Stimulated activated CD8-positive, alpha-beta memory T cell treated with anti-CD3 and anti-CD28 coated beads, Interleukin-15, amount 100 ng/mL, for 1 hour (primary cell): ENCODE results near the gene SMDT1.
"Not testable (repeated sequence)": the region's sequence is repeated elsewhere in the genome, so short reads cannot be mapped to it uniquely, and the experiment has no call there.

Experiments
- DNase-seq: peaks from one replicate; pipeline ENCODE4 v3.0.0-alpha.2; 2020; ENCODE audit warnings: low read depth

Gene SMDT1

DNA sequence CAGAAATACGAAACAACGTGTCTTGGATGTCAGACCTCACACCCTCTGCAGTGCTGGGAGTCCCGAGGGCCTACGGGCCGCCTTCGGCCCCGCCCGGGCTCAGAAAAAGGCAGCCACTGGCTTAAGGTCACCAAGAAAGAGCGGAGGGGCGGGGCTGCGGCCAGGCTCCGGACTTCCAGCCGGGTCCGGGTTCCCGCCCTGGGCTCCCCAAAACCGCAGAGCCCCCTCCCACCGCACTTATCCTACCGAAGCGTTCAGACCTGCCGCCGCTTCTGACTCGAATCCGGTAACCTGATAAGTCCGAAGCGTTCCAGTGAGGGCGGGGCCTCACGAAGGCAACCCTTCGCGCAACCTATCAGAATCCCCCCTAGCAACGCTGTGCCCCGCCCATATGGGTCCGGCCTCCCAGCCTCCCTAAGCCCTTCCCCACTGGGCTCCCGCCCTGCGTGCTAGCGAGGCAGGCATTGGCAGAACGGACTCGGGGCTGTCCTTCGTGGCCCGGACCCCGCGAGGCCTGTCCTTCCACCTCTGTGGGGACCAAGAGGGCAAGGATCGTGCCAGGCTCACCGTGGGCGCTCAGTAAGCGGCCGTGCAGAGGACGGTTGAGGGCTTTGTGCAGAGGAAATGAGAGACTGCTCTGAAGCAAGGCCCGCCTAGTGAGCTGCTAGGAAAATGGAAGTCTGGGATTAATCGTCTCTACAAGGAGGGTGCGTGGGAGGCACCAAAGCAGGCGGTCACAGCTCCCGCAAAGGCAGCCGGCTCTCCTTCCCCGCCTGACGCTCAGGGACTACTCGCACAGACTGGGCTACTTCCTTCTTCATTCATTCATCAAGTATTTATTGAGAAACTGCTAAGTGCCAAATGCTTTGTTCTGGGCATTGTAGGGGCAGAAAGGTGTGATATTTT, 8.7 kb upstream of the SMDT1 start, which contains the start of gene NAGA:
Gene NAGA (minus strand): TSS at position 296 of the 906 bp plus-strand sequence. CDS start 515 bp downstream, outside the sequence.
- DNase-seq: peak; percentile 81

GRCh38 chr22:42071508-42071907, 8.0 kb upstream of the SMDT1 start:
- not testable (repeated sequence) for DNase-seq

- no peak for DNase-seq
Measured at GRCh38 chr22:42072606-42073330, 6.7 kb upstream of the SMDT1 start.

DNA sequence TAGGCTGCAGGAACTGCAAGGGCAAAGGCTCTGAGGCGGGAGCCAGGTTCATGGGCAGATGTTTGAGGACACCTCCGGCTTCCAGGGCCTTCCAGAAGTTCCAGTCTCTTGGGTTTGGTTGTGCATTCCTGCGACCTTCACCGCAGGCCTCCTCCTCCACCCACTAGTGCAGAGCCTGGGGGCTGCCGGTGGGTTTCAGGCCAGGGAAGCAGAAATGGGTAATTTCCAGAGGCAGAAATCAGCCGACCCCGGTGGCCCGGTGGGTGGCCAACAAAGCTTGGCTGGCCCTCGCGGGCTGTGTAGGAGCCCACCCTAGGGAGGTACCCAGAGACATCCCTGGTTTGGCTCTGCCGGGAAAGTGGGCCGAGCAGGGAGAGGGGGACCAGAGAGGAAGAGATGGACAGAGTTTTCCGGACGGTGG, 5.9 kb upstream of the SMDT1 start:
- no peak for DNase-seq

GRCh38 chr22:42074132-42074811, 5.2 kb upstream of the SMDT1 start, which contains the start of gene PHETA2:
Gene PHETA2 (plus strand): TSS chr22:42074248. CDS start chr22:42077294, 3,046 bp downstream.
- no peak for DNase-seq

GRCh38 chr22:42074846-42075676, 4.4 kb upstream of the SMDT1 start:
- DNase-seq: no peak

- DNase-seq: no peak
Measured at GRCh38 chr22:42076764-42077485, 2.6 kb upstream of the SMDT1 start.

GRCh38 chr22:42077486-42078125, 1.9 kb upstream of the SMDT1 start:
- no peak for DNase-seq

DNA sequence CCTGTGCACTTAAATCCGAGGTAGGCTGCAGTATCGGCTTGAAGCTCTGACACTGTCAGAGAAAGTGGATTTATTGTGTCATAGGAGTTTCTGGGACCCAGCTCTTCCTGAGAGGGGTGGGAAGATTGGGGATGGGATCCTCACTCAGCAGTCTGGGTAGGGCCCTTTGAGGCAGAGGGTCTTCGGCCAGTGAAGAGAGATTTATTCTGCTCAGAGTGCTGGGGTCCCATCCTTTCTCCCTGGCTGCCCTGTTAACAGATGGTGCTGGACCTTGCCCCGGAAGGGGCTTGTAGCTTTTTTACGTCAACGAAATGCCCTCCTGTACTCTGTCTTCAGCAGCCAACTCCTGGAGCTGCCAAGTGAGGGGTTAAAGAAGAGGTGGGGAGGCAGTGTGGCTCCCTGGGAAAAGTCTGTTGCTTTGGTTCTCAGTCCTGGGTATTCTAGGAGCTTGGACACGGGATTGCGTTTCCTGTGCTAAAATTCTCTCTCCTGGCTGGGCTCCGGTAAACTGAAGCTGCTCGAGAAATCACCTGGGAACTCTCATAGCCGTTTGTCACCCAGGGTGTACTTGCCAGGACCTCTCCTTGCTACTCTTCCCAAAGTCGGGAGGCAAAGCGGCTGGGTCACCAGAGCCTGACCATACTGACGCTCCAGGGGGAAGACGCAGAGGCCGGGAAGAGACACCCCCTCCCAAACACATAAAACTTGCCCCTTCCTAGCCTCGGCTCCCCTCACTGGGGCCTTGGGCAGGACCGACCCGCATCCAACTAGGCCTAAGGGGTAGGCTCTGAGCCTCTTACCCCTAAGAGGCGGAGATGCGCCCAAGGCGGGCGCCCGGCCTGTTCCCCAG, 806 bp upstream of the SMDT1 start:
- DNase-seq: no peak

DNA sequence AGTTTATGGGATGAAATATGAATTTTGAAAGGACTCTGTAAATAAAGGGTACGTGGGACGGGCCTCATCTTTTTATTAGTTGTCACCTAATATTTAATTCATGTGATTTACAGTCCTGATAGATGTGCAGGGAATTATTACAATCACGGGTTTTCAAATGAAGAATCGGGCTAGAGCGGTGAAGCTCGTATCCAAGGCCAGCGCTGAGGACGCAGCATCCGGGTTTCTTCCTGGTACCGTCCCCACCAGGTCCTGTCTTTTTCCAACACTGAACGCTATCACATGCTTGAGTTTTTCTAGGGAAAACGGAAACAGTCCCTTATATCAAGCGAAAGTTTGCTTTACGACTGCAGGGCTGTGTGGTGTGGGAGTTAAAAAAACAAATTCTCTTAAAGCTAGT, 787 bp downstream of the SMDT1 start:
- DNase-seq: no peak

DNA sequence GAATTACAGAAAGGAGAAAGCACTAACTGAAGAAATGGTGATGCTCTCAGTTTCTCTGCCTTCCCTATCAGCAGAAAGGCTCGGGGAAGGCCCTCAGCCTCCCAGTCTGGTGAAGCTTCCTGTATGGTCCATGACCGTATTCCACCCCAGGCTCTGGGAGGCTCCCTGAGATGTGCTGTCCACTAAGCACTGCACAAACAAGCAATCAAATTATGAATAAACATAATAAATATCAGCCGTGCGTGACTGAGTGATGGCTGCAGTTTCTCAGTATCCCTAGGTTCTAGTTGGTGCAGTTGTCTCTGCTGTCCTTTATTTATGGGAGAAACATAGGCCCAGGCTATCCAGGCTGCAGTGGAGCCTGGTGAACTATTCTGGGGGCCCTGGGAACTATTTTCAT, 3.6 kb downstream of the SMDT1 start:
- DNase-seq: no peak

DNA sequence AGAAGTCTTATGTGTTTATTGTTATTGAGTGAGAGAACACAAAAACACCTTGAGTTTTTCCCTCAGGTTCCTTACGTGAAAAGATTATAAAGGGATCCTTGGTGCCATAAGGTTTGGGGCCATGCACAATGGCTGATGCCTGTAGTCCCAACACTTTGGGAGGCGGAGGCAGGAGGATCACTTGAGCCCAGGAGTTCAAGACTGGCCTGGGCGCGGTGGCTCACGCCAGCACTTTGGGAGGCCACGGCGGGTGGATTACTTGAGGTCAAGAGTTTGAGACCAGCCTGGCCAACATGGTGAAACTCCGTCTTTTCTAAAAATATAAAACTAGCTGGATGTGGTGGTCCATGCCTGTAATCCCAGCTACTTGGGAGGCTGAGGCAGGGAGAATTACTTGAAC, 5.4 kb downstream of the SMDT1 start:
- DNase-seq: no peak

- no peak for DNase-seq
Measured at GRCh38 chr22:42086051-42086450, 6.6 kb downstream of the SMDT1 start.

GRCh38 chr22:42090596-42091454, 11.3 kb downstream of the SMDT1 start, which contains the start of gene NDUFA6:
Gene NDUFA6 (minus strand): TSS chr22:42090772. CDS start chr22:42090744, 28 bp downstream.
- peak; percentile 96 for DNase-seq

- DNase-seq: no peak
Measured at GRCh38 chr22:42091455-42091782, 11.9 kb downstream of the SMDT1 start.

- no peak for DNase-seq
Measured at GRCh38 chr22:42101199-42101598, 21.7 kb downstream of the SMDT1 start.

- DNase-seq: not testable (repeated sequence)
Measured at GRCh38 chr22:42104332-42104860, 24.9 kb downstream of the SMDT1 start.

DNA sequence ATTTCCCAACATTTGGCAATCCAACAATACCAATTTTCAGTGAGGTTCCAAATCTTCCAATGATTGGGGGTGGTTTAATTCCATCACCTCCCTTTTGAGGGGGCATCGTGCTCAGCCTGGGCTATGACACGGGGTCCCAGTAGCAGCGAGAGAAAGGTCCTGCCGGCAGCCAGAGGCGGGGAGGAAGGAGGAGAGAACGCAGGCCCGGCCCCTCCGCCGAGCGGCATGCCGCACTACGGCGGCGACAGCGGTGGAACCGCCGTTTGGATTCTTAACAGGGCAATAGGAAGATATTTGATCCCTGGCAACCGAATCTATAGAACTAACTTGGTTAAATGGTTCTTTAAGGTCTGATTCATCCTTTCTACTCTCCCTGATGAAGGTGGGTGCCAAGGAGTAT, 29.3 kb downstream of the SMDT1 start:
- DNase-seq: no peak
